Activated T-helper 1 cell treated with anti-CD3 and anti-CD28 coated beads, Interleukin-12 subunit alpha, Interleukin-12 subunit beta, Interleukin-2, Interleukin-4 antibody, amounts not matched to agents 30 ng/mL and 10 ng/mL and 1 ng/mL, durations not matched to agents 14 hours and 24 hours and 36 hours (primary cell): ENCODE data around the gene PLK3. TPM values are rescaled to one million over a fixed set of nuclear protein-coding genes. Genes with fewer than 3 reads are reported as not detected.
"Not testable (repeated sequence)": the region's sequence is repeated elsewhere in the genome, so short reads cannot be mapped to it uniquely, and the experiment has no call there.

Experiments
- DNase-seq: peaks from one replicate; pipeline ENCODE4 v3.0.0; 2021; ENCODE audit warnings: low spot score
- H3K27ac Mint-ChIP-seq: one replicate; pipeline ENCODE4 v1.8.0; 2021; ENCODE audit warnings: mild to moderate bottlenecking, mixed read lengths
- H3K27me3 Mint-ChIP-seq: one replicate; pipeline ENCODE4 v1.8.0; 2022; ENCODE audit warnings: mild to moderate bottlenecking, moderate library complexity, mixed read lengths; ENCODE audit not compliant: insufficient read depth
- H3K36me3 Mint-ChIP-seq: one replicate; pipeline ENCODE4 v1.8.0; 2021; ENCODE audit warnings: low read depth, mixed read lengths
- H3K4me1 Mint-ChIP-seq: one replicate; pipeline ENCODE4 v1.8.0; 2021; ENCODE audit warnings: low read depth, mixed read lengths
- H3K4me3 Mint-ChIP-seq: one replicate; pipeline ENCODE4 v1.8.0; 2021; ENCODE audit warnings: mild to moderate bottlenecking, moderate library complexity, mixed read lengths
- H3K9me3 Mint-ChIP-seq: one replicate; pipeline ENCODE4 v1.8.0; 2021; ENCODE audit warnings: mixed read lengths
- intact Hi-C: fragments of 100-400 bp; cut with micrococcal nuclease; formaldehyde crosslinking; loops from one replicate; pipeline ENCODE4 v1.15.1; 2024
- total RNA-seq: library from RNA; stranded (reverse); gene quantifications from 2 replicates; pipeline ENCODE4 v1.2.3, GENCODE V29; 2022

The PLK3 gene
- 208 and 211 TPM in 2 replicates for total RNA-seq

- peak; percentile 97 for DNase-seq
- H3K9me3 Mint-ChIP-seq = no peaks in the 10 kb centered on the region
Observed at GRCh38 chr1:44799770-44800584, at the start of gene PLK3. TSS of gene PLK3 (plus strand) at chr1:44800377. CDS start at chr1:44800464, 87 bp downstream.

GRCh38 chr1:44757420-44757819, 42.8 kb upstream of the PLK3 start:
- Mint-ChIP-seq H3K27me3 (no peaks in the 10 kb centered on the region), H3K9me3 (no peaks in the 10 kb centered on the region), H3K36me3 (peaks cover 60% of the 10 kb centered on the region), H3K27ac (peak overlapping the region; percentile 67), H3K4me1 (peaks cover 4% of the 10 kb centered on the region), H3K4me3 (no peak overlapping the region)
- no peak for DNase-seq
- intact Hi-C loops = no loop called here

More at GRCh38 chr1:44799770-44800584, at the start of gene PLK3:
- Mint-ChIP-seq H3K4me3 (peak within 1 kb of the TSS; percentile 97), H3K27me3 (no peaks in the 10 kb centered on the region), H3K36me3 (peaks cover 32% of the 10 kb centered on the region), H3K4me1 (peaks cover 35% of the 10 kb centered on the region), H3K27ac (peak within 1 kb of the TSS; percentile 99)
- intact Hi-C loops = loop anchor here (2.0 to 10.0 kb wide), 5 partner anchors 13 to 785 kb away; partner anchors contain the start of genes KIF2C, NASP, RNU5D-1 and RPS8

- Mint-ChIP-seq H3K9me3 (no peaks in the 10 kb centered on the region), H3K36me3 (peaks cover 59% of the 10 kb centered on the region), H3K4me1 (peaks cover 4% of the 10 kb centered on the region), H3K27me3 (no peaks in the 10 kb centered on the region), H3K4me3 (no peak overlapping the region), H3K27ac (no peak overlapping the region)
- intact Hi-C loops = no loop called here
- no peak for DNase-seq
Observed at GRCh38 chr1:44759077-44759476, 41.1 kb upstream of the PLK3 start.

GRCh38 chr1:44760876-44761275, 39.3 kb upstream of the PLK3 start:
- no peak overlapping the region for H3K4me3 Mint-ChIP-seq
- H3K4me1 Mint-ChIP-seq = peaks cover 4% of the 10 kb centered on the region
- H3K27me3 Mint-ChIP-seq = no peaks in the 10 kb centered on the region
- peaks cover 52% of the 10 kb centered on the region for H3K36me3 Mint-ChIP-seq
- DNase-seq = no peak
- H3K9me3 Mint-ChIP-seq = no peaks in the 10 kb centered on the region
- no peak overlapping the region for H3K27ac Mint-ChIP-seq
- intact Hi-C loops = no loop called here

- H3K4me3 Mint-ChIP-seq, H3K4me1 Mint-ChIP-seq, intact Hi-C loops, H3K27ac Mint-ChIP-seq, DNase-seq, H3K9me3 Mint-ChIP-seq, H3K27me3 Mint-ChIP-seq: not testable (repeated sequence)
- peaks cover 27% of the 10 kb centered on the region for H3K36me3 Mint-ChIP-seq
Observed at GRCh38 chr1:44766421-44766820, 33.8 kb upstream of the PLK3 start.

- H3K27ac Mint-ChIP-seq = peak within 1 kb of the TSS; percentile 93
- H3K9me3 Mint-ChIP-seq = no peaks in the 10 kb centered on the region
Observed at GRCh38 chr1:44775078-44775929, 24.9 kb upstream of the PLK3 start, which contains the start of gene RPS8. TSS of gene RPS8 (plus strand) at chr1:44775540. CDS start at chr1:44775597, 57 bp downstream.

GRCh38 chr1:44775930-44776729, 24.0 kb upstream of the PLK3 start:
- Mint-ChIP-seq H3K4me1 (peaks cover 27% of the 10 kb centered on the region), H3K4me3 (peak overlapping the region; percentile 88), H3K27ac (peak overlapping the region; percentile 91), H3K27me3 (no peaks in the 10 kb centered on the region), H3K9me3 (no peaks in the 10 kb centered on the region), H3K36me3 (peaks cover 52% of the 10 kb centered on the region)
- intact Hi-C loops = loop anchor here (1.0 to 5.0 kb wide), 9 partner anchors 10 to 911 kb away; partner anchors contain the start of genes BTBD19, GPBP1L1, KIF2C and PLK3
- no peak for DNase-seq

More at GRCh38 chr1:44775078-44775929, 24.9 kb upstream of the PLK3 start, which contains the start of gene RPS8:
- Mint-ChIP-seq H3K36me3 (peaks cover 44% of the 10 kb centered on the region), H3K4me3 (peak within 1 kb of the TSS; percentile 88), H3K27me3 (no peaks in the 10 kb centered on the region), H3K4me1 (peaks cover 23% of the 10 kb centered on the region)
- intact Hi-C loops = loop anchor here (1.0 to 5.0 kb wide), 9 partner anchors 11 to 912 kb away; partner anchors contain the start of genes BTBD19, GPBP1L1, KIF2C and PLK3
- DNase-seq = peak; percentile 85

GRCh38 chr1:44776730-44777068, 23.5 kb upstream of the PLK3 start:
- H3K4me1 Mint-ChIP-seq = peaks cover 33% of the 10 kb centered on the region
- H3K9me3 Mint-ChIP-seq = no peaks in the 10 kb centered on the region
- intact Hi-C loops = loop anchor here (5.0 kb wide), 1 partner anchor 911 kb away; the partner anchor contains the start of genes GPBP1L1 and TMEM69
- H3K4me3 Mint-ChIP-seq = peak overlapping the region; percentile 88
- no peak for DNase-seq
- H3K27ac Mint-ChIP-seq = peak overlapping the region; percentile 91
- H3K36me3 Mint-ChIP-seq = peaks cover 57% of the 10 kb centered on the region
- H3K27me3 Mint-ChIP-seq = no peaks in the 10 kb centered on the region

- Mint-ChIP-seq H3K4me1 (peaks cover 33% of the 10 kb centered on the region), H3K27ac (peak overlapping the region; percentile 42), H3K36me3 (peaks cover 61% of the 10 kb centered on the region), H3K27me3 (no peaks in the 10 kb centered on the region), H3K4me3 (peak overlapping the region; percentile 88), H3K9me3 (no peaks in the 10 kb centered on the region)
- no peak for DNase-seq
- intact Hi-C loops = loop anchor here (5.0 kb wide), 1 partner anchor 910 kb away; the partner anchor contains the start of genes GPBP1L1 and TMEM69
Observed at GRCh38 chr1:44777547-44777946, 22.6 kb upstream of the PLK3 start.

- H3K4me1 Mint-ChIP-seq = peaks cover 36% of the 10 kb centered on the region
- H3K9me3 Mint-ChIP-seq = no peaks in the 10 kb centered on the region
- H3K27me3 Mint-ChIP-seq = no peaks in the 10 kb centered on the region
Observed at GRCh38 chr1:44777969-44778635, 22.1 kb upstream of the PLK3 start.

GRCh38 chr1:44778705-44779576, 21.2 kb upstream of the PLK3 start:
- H3K4me1 Mint-ChIP-seq = peaks cover 44% of the 10 kb centered on the region
- intact Hi-C loops = loop anchor here (5.0 kb wide), 1 partner anchor 908 kb away; the partner anchor contains the start of genes GPBP1L1 and TMEM69
- no peaks in the 10 kb centered on the region for H3K27me3 Mint-ChIP-seq
- peak overlapping the region; percentile 81 for H3K27ac Mint-ChIP-seq
- H3K4me3 Mint-ChIP-seq = peak overlapping the region; percentile 88
- no peak for DNase-seq
- no peaks in the 10 kb centered on the region for H3K9me3 Mint-ChIP-seq
- peaks cover 64% of the 10 kb centered on the region for H3K36me3 Mint-ChIP-seq

More at GRCh38 chr1:44777969-44778635, 22.1 kb upstream of the PLK3 start:
- intact Hi-C loops = loop anchor here (5.0 kb wide), 1 partner anchor 909 kb away; the partner anchor contains the start of genes GPBP1L1 and TMEM69
- H3K4me3 Mint-ChIP-seq = peak overlapping the region; percentile 88
- no peak for DNase-seq
- peak overlapping the region; percentile 42 for H3K27ac Mint-ChIP-seq
- H3K36me3 Mint-ChIP-seq = peaks cover 63% of the 10 kb centered on the region
